GM10266 (cell line): ENCODE measurements around the gene KLF13.

ENCODE experiments used
- DNase-seq: peaks from one replicate; pipeline ENCODE4 v3.0.0; 2012; ENCODE audit errors: extremely low spot score
- TF ChIP-seq, protein P1 (sequence below): IDR thresholded peaks from 2 replicates; pipeline ENCODE4 v1.5.1; 2012; ENCODE audit warnings: mild to moderate bottlenecking, low read depth; ENCODE audit not compliant: control insufficient read depth, insufficient read depth; ENCODE audit errors: missing control alignments

KLF13 gene

GRCh38 chr15:31407376-31407775, 80.7 kb downstream of the KLF13 start:
- TF ChIP-seq, protein P1, sequence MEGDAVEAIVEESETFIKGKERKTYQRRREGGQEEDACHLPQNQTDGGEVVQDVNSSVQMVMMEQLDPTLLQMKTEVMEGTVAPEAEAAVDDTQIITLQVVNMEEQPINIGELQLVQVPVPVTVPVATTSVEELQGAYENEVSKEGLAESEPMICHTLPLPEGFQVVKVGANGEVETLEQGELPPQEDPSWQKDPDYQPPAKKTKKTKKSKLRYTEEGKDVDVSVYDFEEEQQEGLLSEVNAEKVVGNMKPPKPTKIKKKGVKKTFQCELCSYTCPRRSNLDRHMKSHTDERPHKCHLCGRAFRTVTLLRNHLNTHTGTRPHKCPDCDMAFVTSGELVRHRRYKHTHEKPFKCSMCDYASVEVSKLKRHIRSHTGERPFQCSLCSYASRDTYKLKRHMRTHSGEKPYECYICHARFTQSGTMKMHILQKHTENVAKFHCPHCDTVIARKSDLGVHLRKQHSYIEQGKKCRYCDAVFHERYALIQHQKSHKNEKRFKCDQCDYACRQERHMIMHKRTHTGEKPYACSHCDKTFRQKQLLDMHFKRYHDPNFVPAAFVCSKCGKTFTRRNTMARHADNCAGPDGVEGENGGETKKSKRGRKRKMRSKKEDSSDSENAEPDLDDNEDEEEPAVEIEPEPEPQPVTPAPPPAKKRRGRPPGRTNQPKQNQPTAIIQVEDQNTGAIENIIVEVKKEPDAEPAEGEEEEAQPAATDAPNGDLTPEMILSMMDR: no peak
- no peak for DNase-seq

DNA sequence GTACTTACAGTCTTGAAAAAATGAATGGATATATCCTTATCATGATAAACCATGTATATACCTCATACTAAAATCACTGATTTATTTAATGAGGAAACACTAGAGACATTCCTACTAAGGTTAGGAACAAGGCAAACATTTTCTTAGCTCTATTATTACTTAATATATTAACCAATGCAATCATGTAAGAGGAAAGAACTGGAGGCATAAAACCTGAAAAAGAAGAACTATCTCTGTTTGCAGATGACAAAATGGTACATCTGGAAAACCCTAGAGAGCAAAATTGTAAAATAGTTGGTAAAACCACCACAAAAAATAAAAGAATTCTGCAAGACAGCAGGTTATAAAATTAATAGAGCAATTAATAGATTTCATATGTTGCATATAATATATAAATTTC, 81.2 kb downstream of the KLF13 start:
- DNase-seq: no peak
- TF ChIP-seq, protein P1: no peak

- TF ChIP-seq, protein P1: no peak
These were observed 82.1 kb downstream of the KLF13 start for GRCh38 chr15:31408724-31409123.

DNA sequence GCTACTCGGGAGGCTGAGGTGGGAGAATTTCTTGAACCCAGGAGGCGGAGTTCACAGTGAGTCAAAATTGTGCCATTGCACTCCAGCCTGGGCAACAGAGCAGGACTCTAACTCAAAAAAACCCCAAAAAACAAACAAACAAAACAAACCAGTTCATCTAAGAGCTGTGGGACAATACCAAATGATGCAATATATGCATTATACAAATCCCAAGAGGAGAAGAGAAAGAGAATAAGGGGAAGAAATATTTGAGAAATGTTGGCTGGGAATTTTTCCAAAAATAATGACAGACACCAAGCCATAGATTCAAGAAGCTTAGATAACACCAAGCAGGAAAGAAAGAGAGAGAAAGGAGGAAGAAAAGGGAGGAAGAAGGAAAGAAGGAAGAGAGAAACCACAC, 82.5 kb downstream of the KLF13 start:
- TF ChIP-seq, protein P1: no peak
- no peak for DNase-seq

More at GRCh38 chr15:31408724-31409123, 82.1 kb downstream of the KLF13 start:
- DNase-seq: no peak

DNA sequence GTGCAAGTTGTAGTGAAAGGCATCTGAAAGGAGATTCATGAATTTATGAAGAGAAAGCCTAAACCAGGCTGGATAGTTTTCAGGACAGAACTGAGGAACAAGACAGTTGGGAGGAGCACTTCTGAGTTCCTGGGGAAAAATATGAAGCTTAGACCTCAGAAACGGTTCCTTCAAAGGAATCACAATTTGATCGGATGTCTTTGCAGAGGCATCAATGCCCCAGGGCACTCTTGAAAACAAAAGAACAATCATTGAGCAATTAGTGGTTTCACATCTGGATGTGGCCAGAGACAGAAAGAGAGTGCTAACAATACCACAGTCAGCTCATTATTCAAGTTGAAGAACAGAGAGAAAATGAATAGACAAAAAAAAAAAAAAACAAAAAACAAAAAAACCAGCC, 86.2 kb downstream of the KLF13 start:
- no peak for DNase-seq
- TF ChIP-seq, protein P1: no peak

GRCh38 chr15:31415201-31415600, 88.6 kb downstream of the KLF13 start:
- TF ChIP-seq, protein P1: no peak
- no peak for DNase-seq

- TF ChIP-seq, protein P1: no peak
- DNase-seq: no peak
These were observed 93.2 kb downstream of the KLF13 start for GRCh38 chr15:31419820-31420219.
